Natural killer cell treated with Interleukin-12 subunit alpha and Interleukin-12 subunit beta and Interleukin-15 and Interleukin-18, amount 100 ng/mL, for 72 hours (primary cell): Measurements from ENCODE around the gene SDE2. TPM values are rescaled to one million over a fixed set of nuclear protein-coding genes. Genes with fewer than 3 reads are reported as not detected.
A peak's percentile ranks its signal among the peaks of the same experiment; 100 is the strongest.

Experiments
- ATAC-seq, 2 donors: fragments of 150-1000 bp; cut with Tn5 transposase in 1 of 2; sonication (Bioruptor Pico), chemical (Tn5 transposase) in 1 of 2; 2 replicates each; pipeline ENCODE4 v1.10.0; 2021
- DNase-seq: peaks from one replicate; pipeline ENCODE4 v3.0.0; 2022; ENCODE audit warnings: low spot score
- H3K27ac Mint-ChIP-seq, 2 donors: 1 replicate in 1 of 2; 2 replicates in 1 of 2; pipeline ENCODE4 v1.8.0; 2022; ENCODE audit warnings: mixed read lengths in 2 of 2, mild to moderate bottlenecking in 1 of 2, moderate library complexity in 1 of 2
- H3K27me3 Mint-ChIP-seq, 2 donors: 1 replicate in 1 of 2; 2 replicates in 1 of 2; pipeline ENCODE4 v1.8.0; 2022; ENCODE audit warnings: mixed read lengths in 2 of 2
- H3K36me3 Mint-ChIP-seq: one replicate; pipeline ENCODE4 v1.8.0; 2022; ENCODE audit warnings: mixed read lengths
- H3K4me1 Mint-ChIP-seq, 2 donors: 1 replicate in 1 of 2; 2 replicates in 1 of 2; pipeline ENCODE4 v1.8.0; 2022; ENCODE audit warnings: low read depth in 2 of 2, mixed read lengths in 2 of 2, mild to moderate bottlenecking in 1 of 2
- H3K4me3 Mint-ChIP-seq: one replicate; pipeline ENCODE4 v1.8.0; 2022; ENCODE audit warnings: mixed read lengths
- H3K9me3 Mint-ChIP-seq: 2 replicates; pipeline ENCODE4 v1.8.0; 2022; ENCODE audit warnings: mixed read lengths
- total RNA-seq, 2 donors: library from RNA; stranded (reverse); gene quantifications; one replicate each; pipeline ENCODE4 v1.2.3, GENCODE V29; 2022

Gene SDE2
- total RNA-seq, 2 donors from 2014 or later, result 25.5 to 30.4 TPM

DNA sequence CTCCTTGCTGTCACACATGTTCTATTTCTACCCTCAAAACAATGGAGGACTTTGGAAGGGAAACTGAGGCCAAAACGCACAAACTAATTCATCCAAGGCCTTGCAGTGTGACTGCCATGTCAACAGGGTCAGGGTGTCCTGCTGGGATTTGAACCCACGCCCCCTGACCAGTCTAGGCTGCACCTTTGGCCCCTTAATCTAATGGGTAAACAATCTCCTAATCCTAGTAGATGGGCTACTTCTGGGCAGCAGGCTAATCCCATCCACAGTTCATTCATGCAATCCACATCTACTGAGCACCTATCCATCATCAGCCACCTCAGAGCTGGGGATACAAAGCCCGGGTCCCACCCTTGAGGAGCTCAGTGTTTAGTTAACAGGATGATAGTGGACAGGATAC, 41.1 kb downstream of the SDE2 start:
- Mint-ChIP-seq H3K4me3 (no peak overlapping the region), H3K27ac (no peak overlapping the region), H3K27me3 (peaks cover 8 to 11% of the 10 kb centered on the region in 2 donors), H3K4me1 (peaks cover 0 to 2% of the 10 kb centered on the region in 2 donors), H3K9me3 (no peaks in the 10 kb centered on the region), H3K36me3 (no peaks in the 10 kb centered on the region)
- DNase-seq (peak; percentile 34), ATAC-seq (no peak)

DNA sequence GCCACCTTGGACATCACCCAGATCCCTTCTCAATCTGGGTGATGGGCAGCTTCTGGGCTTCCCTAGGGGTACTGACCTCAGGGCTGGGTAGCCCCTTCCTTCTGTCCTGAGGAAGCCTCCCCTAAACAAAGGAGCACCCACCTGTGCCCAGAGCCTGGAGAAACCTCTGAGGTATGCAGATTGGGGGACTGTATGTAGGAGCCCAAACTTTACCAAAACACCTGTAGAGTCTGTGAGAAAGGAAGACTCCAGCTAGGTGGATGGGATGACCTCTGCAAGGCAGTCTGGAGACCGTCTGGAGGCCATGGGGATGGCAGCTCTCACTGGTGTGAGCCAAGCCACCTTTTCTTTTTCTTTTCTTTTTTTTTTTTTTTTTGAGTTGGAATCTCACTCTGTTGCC, 44.4 kb downstream of the SDE2 start:
- H3K4me3 Mint-ChIP-seq, result no peak overlapping the region
- no peaks in the 10 kb centered on the region for H3K4me1 Mint-ChIP-seq
- DNase-seq, result no peak
- peaks cover 18 to 23% of the 10 kb centered on the region in 2 donors for H3K27me3 Mint-ChIP-seq
- H3K9me3 Mint-ChIP-seq, result no peaks in the 10 kb centered on the region
- peak in 1 of 2 donors; percentile 15 for ATAC-seq
- H3K27ac Mint-ChIP-seq, result no peak overlapping the region
- H3K36me3 Mint-ChIP-seq, result no peaks in the 10 kb centered on the region

- no peaks in the 10 kb centered on the region for H3K36me3 Mint-ChIP-seq
- DNase-seq, result no peak
- no peak overlapping the region for H3K4me3 Mint-ChIP-seq
- H3K9me3 Mint-ChIP-seq, result no peaks in the 10 kb centered on the region
- H3K4me1 Mint-ChIP-seq, result no peaks in the 10 kb centered on the region
- peaks cover 20 to 23% of the 10 kb centered on the region in 2 donors for H3K27me3 Mint-ChIP-seq
- no peak for ATAC-seq
- no peak overlapping the region for H3K27ac Mint-ChIP-seq
Measured at GRCh38 chr1:225953315-225953714, 45.8 kb downstream of the SDE2 start.

- peaks cover 23 to 29% of the 10 kb centered on the region in 2 donors for H3K27me3 Mint-ChIP-seq
- no peaks in the 10 kb centered on the region for H3K9me3 Mint-ChIP-seq
- ATAC-seq (no peak), DNase-seq (no peak)
- H3K4me3 Mint-ChIP-seq, result no peak overlapping the region
- H3K36me3 Mint-ChIP-seq, result no peaks in the 10 kb centered on the region
- H3K4me1 Mint-ChIP-seq, result no peaks in the 10 kb centered on the region
- H3K27ac Mint-ChIP-seq, result no peak overlapping the region
Measured at GRCh38 chr1:225950905-225951497, 48.1 kb downstream of the SDE2 start.

- no peak overlapping the region for H3K27ac Mint-ChIP-seq
- DNase-seq (no peak), ATAC-seq (no peak)
- H3K4me1 Mint-ChIP-seq, result peaks cover 11 to 12% of the 10 kb centered on the region in 2 donors
- H3K4me3 Mint-ChIP-seq, result no peak overlapping the region
- H3K36me3 Mint-ChIP-seq, result no peaks in the 10 kb centered on the region
- no peaks in the 10 kb centered on the region for H3K9me3 Mint-ChIP-seq
- peaks cover 20 to 27% of the 10 kb centered on the region in 2 donors for H3K27me3 Mint-ChIP-seq
Measured at GRCh38 chr1:225949041-225949440, 50.1 kb downstream of the SDE2 start.

- Mint-ChIP-seq H3K9me3 (no peaks in the 10 kb centered on the region), H3K27me3 (peaks cover 13 to 19% of the 10 kb centered on the region in 2 donors), H3K4me1 (peaks cover 13 to 17% of the 10 kb centered on the region in 2 donors), H3K4me3 (no peak overlapping the region), H3K27ac (no peak overlapping the region), H3K36me3 (no peaks in the 10 kb centered on the region)
- DNase-seq (no peak), ATAC-seq (no peak)
Measured at GRCh38 chr1:225946803-225947202, 52.3 kb downstream of the SDE2 start.

- Mint-ChIP-seq H3K36me3 (no peaks in the 10 kb centered on the region), H3K4me3 (no peak overlapping the region), H3K27ac (peak overlapping the region in 1 of 2 donors; percentile 39), H3K9me3 (no peaks in the 10 kb centered on the region), H3K4me1 (peaks cover 13 to 17% of the 10 kb centered on the region in 2 donors), H3K27me3 (peaks cover 11 to 13% of the 10 kb centered on the region in 2 donors)
- DNase-seq (no peak), ATAC-seq (no peak)
Measured at GRCh38 chr1:225946082-225946620, 53.0 kb downstream of the SDE2 start.

- Mint-ChIP-seq H3K9me3 (no peaks in the 10 kb centered on the region), H3K36me3 (no peaks in the 10 kb centered on the region), H3K4me1 (peaks cover 13 to 17% of the 10 kb centered on the region in 2 donors), H3K4me3 (no peak overlapping the region), H3K27ac (peak overlapping the region in 1 of 2 donors; percentile 39), H3K27me3 (peaks cover 5 to 8% of the 10 kb centered on the region in 2 donors)
- DNase-seq, result no peak
- no peak for ATAC-seq
Measured at GRCh38 chr1:225945564-225945963, 53.6 kb downstream of the SDE2 start.

DNA sequence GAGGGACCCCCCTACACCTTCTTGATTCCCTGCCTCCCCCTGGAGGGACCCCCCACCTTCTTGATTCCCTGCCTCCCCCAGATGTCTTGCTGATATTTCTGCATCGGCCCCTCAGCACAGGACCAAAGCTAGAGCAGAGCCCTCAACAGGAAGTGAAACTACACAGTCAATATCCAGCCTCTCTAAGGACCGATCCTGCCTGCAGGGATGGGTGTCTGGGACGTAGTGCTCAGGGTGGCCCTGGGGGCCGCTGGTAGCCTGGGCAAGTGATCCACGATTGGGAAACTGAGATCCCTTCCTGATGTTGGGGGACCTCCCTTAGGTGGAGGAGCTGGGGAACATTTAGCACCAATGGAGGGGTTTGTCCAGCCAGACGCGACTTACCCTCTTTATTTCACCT, 54.2 kb downstream of the SDE2 start:
- Mint-ChIP-seq H3K27ac (peak overlapping the region in 1 of 2 donors; percentile 39), H3K4me3 (peak overlapping the region; percentile 28)
- DNase-seq, result no peak

GRCh38 chr1:225944387-225944786, 54.8 kb downstream of the SDE2 start:
- Mint-ChIP-seq H3K9me3 (no peaks in the 10 kb centered on the region), H3K4me1 (peaks cover 13 to 17% of the 10 kb centered on the region in 2 donors), H3K36me3 (no peaks in the 10 kb centered on the region), H3K27me3 (peaks cover 5 to 6% of the 10 kb centered on the region in 2 donors), H3K27ac (peak overlapping the region in 1 of 2 donors; percentile 39), H3K4me3 (peak overlapping the region; percentile 28)
- DNase-seq (no peak), ATAC-seq (peak; percentile 11 to 55)

More for the DNA sequence above, 54.2 kb downstream of the SDE2 start:
- no peaks in the 10 kb centered on the region for H3K36me3 Mint-ChIP-seq
- H3K9me3 Mint-ChIP-seq, result no peaks in the 10 kb centered on the region
- H3K4me1 Mint-ChIP-seq, result peaks cover 13 to 17% of the 10 kb centered on the region in 2 donors
- peaks cover 5 to 6% of the 10 kb centered on the region in 2 donors for H3K27me3 Mint-ChIP-seq
- ATAC-seq, result peak; percentile 52 to 61

- H3K4me3 Mint-ChIP-seq, result no peak overlapping the region
- no peaks in the 10 kb centered on the region for H3K9me3 Mint-ChIP-seq
- H3K27ac Mint-ChIP-seq, result no peak overlapping the region
- H3K27me3 Mint-ChIP-seq, result peaks cover 3 to 6% of the 10 kb centered on the region in 2 donors
- no peak for ATAC-seq
- H3K4me1 Mint-ChIP-seq, result peaks cover 13 to 17% of the 10 kb centered on the region in 2 donors
- no peak for DNase-seq
- no peaks in the 10 kb centered on the region for H3K36me3 Mint-ChIP-seq
Measured at GRCh38 chr1:225943582-225943981, 55.6 kb downstream of the SDE2 start.

DNA sequence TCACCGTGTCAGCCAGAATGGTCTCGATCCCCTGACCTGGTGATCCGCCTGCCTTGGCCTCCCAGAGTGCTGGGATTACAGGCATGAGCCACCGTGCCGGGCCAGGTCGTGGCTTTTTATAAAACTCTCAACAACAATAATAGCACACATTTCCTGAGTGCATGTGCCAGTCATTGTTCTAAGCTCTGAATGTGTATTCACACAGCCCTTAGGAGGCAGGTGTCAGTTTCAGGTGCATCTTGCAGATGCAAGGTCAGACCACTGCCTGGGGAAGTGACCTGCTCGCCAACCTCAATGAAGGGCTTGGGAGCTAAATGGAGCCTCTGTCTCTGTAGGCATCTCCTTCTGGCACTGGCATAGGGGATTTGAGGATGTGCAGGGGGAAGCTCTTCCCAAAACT, 56.6 kb downstream of the SDE2 start:
- no peak overlapping the region for H3K4me3 Mint-ChIP-seq
- no peaks in the 10 kb centered on the region for H3K9me3 Mint-ChIP-seq
- DNase-seq (no peak), ATAC-seq (no peak)
- no peak overlapping the region for H3K27ac Mint-ChIP-seq
- peaks cover 0 to 2% of the 10 kb centered on the region in 2 donors for H3K27me3 Mint-ChIP-seq
- H3K4me1 Mint-ChIP-seq, result peaks cover 13 to 17% of the 10 kb centered on the region in 2 donors
- no peaks in the 10 kb centered on the region for H3K36me3 Mint-ChIP-seq

- Mint-ChIP-seq H3K4me1 (peaks cover 13 to 17% of the 10 kb centered on the region in 2 donors), H3K27ac (no peak overlapping the region), H3K4me3 (no peak overlapping the region), H3K9me3 (no peaks in the 10 kb centered on the region), H3K36me3 (no peaks in the 10 kb centered on the region), H3K27me3 (no peaks in the 10 kb centered on the region)
- DNase-seq, result no peak
- no peak for ATAC-seq
Measured at GRCh38 chr1:225941942-225942222, 57.3 kb downstream of the SDE2 start.

DNA sequence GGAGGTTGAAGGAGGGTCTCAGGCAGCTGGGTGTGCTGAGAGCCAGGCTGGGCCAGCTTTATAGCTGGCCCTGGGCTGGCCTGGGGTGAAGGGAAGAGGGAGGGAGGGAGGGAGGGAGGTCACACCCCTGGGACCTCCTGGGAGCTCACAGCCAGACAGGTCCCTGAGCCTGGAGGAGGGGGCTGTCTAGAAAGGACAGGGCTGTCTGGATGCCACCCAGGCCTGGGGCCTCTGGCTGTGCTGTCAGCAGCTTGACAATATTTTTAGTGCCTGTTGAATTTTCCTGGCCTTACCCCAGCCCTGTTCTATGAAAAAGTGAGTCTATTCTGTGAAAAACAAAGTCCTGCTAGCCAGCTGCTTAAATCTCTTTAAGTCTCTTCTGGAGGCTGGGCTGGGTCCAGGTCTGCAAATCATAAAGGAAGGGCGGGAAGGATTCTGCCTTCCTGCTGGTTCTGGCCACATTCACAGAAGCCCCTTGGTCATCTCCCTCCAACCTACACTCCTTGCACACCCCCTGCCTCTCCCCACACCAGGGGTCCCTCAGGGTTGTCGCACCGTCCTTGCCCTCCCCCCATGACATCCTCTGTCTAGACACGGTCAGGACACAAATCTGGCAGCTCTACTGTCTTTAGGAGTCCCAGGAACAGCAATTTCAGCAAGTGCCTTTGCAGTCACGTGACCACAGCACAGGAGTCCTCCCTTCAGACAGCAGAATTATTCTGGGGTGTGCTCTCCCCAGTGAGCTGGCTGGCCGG, 57.8 kb downstream of the SDE2 start, which contains the start of gene LEFTY2:
Gene LEFTY2 (minus strand): TSS at position 34 of the 755 bp plus-strand sequence. CDS start 80 bp downstream, outside the sequence.
- no peak for ATAC-seq

More for the DNA sequence above, 57.8 kb downstream of the SDE2 start, which contains the start of gene LEFTY2:
- H3K27me3 Mint-ChIP-seq, result no peaks in the 10 kb centered on the region
- H3K27ac Mint-ChIP-seq, result no peak within 1 kb of the TSS
- no peaks in the 10 kb centered on the region for H3K36me3 Mint-ChIP-seq
- H3K9me3 Mint-ChIP-seq, result no peaks in the 10 kb centered on the region
- H3K4me1 Mint-ChIP-seq, result peaks cover 13 to 17% of the 10 kb centered on the region in 2 donors
- no peak for DNase-seq
- H3K4me3 Mint-ChIP-seq, result no peak within 1 kb of the TSS
